ENCODE measurements around the gene ZFX. TPM values are rescaled to one million over a fixed set of nuclear protein-coding genes. Genes with fewer than 3 reads are reported as not detected.
"Not testable (repeated sequence)": the region's sequence is repeated elsewhere in the genome, so short reads cannot be mapped to it uniquely, and the experiment has no call there.

The ZFX gene
- total RNA-seq, 2 donors from 2014 or later = 44.0 to 44.4 TPM

GRCh38 chrX:24153796-24154189 lies 4.3 kb downstream of the ZFX start:
- Histone ChIP-seq H3K36me3 (peaks cover 5% of the 10 kb centered on the region), H3K9me3 (no peaks in the 10 kb centered on the region), H3K9ac (ENCODE audit: low read depth in 2 of 2, low read length in 2 of 2) (no peak overlapping the region), H3K4me3 (no peak overlapping the region), H3K4me1 (no peaks in the 10 kb centered on the region), H3K27ac (no peak overlapping the region), H3K27me3 (no peaks in the 10 kb centered on the region)
- DNase-seq = no peak
- intact Hi-C loops (cut with DNase I) = loop anchor here (10.0 kb wide), 1 partner anchor 99 kb away; the partner anchor contains the start of gene EIF2S3
- no peak for TF ChIP-seq CTCF (IDR thresholded peaks at IDR 0.05)

GRCh38 chrX:24154490-24155034 lies 5.0 kb downstream of the ZFX start:
- H3K4me1 ChIP-seq = no peaks in the 10 kb centered on the region
- no peak for DNase-seq
- H3K27me3 ChIP-seq = no peaks in the 10 kb centered on the region
- no peak overlapping the region for H3K4me3 ChIP-seq
- H3K9me3 ChIP-seq = no peaks in the 10 kb centered on the region
- intact Hi-C loops (cut with DNase I) = loop anchor here (10.0 kb wide), 1 partner anchor 100 kb away; the partner anchor contains the start of gene EIF2S3
- no peak overlapping the region for H3K27ac ChIP-seq
- no peak overlapping the region for H3K9ac ChIP-seq (ENCODE audit: low read depth in 2 of 2, low read length in 2 of 2)
- peaks cover 5% of the 10 kb centered on the region for H3K36me3 ChIP-seq
- TF ChIP-seq CTCF (IDR thresholded peaks at IDR 0.05) = no peak

GRCh38 chrX:24155747-24156146 lies 6.2 kb downstream of the ZFX start:
- not testable (repeated sequence) for DNase-seq; H3K9me3 ChIP-seq; H3K4me1 ChIP-seq; H3K27ac ChIP-seq; H3K36me3 ChIP-seq; H3K4me3 ChIP-seq; H3K27me3 ChIP-seq; H3K9ac ChIP-seq (ENCODE audit: low read depth in 2 of 2, low read length in 2 of 2)
- intact Hi-C loops (cut with DNase I) = loop anchor here (10.0 kb wide), 1 partner anchor 101 kb away; the partner anchor contains the start of gene EIF2S3

- no peaks in the 10 kb centered on the region for H3K4me1 ChIP-seq
- intact Hi-C loops (cut with DNase I) = loop anchor here (10.0 kb wide), 1 partner anchor 101 kb away; the partner anchor contains the start of gene EIF2S3
These were observed 6.6 kb downstream of the ZFX start for GRCh38 chrX:24156177-24156576.

GRCh38 chrX:24158881-24159280 lies 9.4 kb downstream of the ZFX start:
- H3K9ac ChIP-seq (ENCODE audit: low read depth in 2 of 2, low read length in 2 of 2) = no peak overlapping the region
- no peak for TF ChIP-seq CTCF (IDR thresholded peaks at IDR 0.05)
- intact Hi-C loops (cut with DNase I) = loop anchor here (10.0 kb wide), 1 partner anchor 104 kb away; the partner anchor contains the start of gene EIF2S3
- H3K9me3 ChIP-seq = no peaks in the 10 kb centered on the region
- peaks cover 4% of the 10 kb centered on the region for H3K36me3 ChIP-seq
- H3K4me3 ChIP-seq = no peak overlapping the region
- DNase-seq = no peak
- H3K4me1 ChIP-seq = no peaks in the 10 kb centered on the region
- no peak overlapping the region for H3K27ac ChIP-seq
- H3K27me3 ChIP-seq = no peaks in the 10 kb centered on the region

More at GRCh38 chrX:24156177-24156576, 6.6 kb downstream of the ZFX start:
- no peak for TF ChIP-seq CTCF (IDR thresholded peaks at IDR 0.05)
- Histone ChIP-seq H3K27me3 (no peaks in the 10 kb centered on the region), H3K36me3 (peaks cover 5% of the 10 kb centered on the region), H3K27ac (no peak overlapping the region), H3K9ac (ENCODE audit: low read depth in 2 of 2, low read length in 2 of 2) (no peak overlapping the region), H3K9me3 (no peaks in the 10 kb centered on the region), H3K4me3 (no peak overlapping the region)
- no peak for DNase-seq

GRCh38 chrX:24166078-24166477 lies 16.5 kb downstream of the ZFX start:
- H3K4me1 ChIP-seq = peaks cover 4% of the 10 kb centered on the region
- intact Hi-C loops (cut with DNase I) = no loop called here

More at GRCh38 chrX:24166078-24166477, 16.5 kb downstream of the ZFX start:
- no peak for DNase-seq
- Histone ChIP-seq H3K9me3 (no peaks in the 10 kb centered on the region), H3K27ac (no peak overlapping the region), H3K9ac (ENCODE audit: low read depth in 2 of 2, low read length in 2 of 2) (no peak overlapping the region), H3K36me3 (peaks cover 4% of the 10 kb centered on the region), H3K27me3 (no peaks in the 10 kb centered on the region), H3K4me3 (no peak overlapping the region)
- TF ChIP-seq CTCF (IDR thresholded peaks at IDR 0.05) = no peak
